Pancreas (tissue), 10 donors: ENCODE measurements around the gene CRYBB1. TPM values are rescaled to one million over a fixed set of nuclear protein-coding genes. Genes with fewer than 3 reads are reported as not detected.

Experiments used
- ATAC-seq, 4 donors: fragments of 200-7000 bp; cut with Tn5 transposase; one replicate each; pipeline versions ENCODE4 v1.8.0 to v1.9.1; 2020; ENCODE audit warnings: mild to moderate bottlenecking in 4 of 4, moderate library complexity in 4 of 4
- DNase-seq, 6 donors: peaks; one replicate each; pipeline ENCODE4 v3.0.0-alpha.2; 2020
- FAIRE-seq: peaks from 2 replicates; lab custom pipeline; 2012; peaks lifted over from hg19 to GRCh38; lab: Jason Lieb, UNC
- H3K27ac ChIP-seq, 4 donors: fragments of 200-600 bp; sonication (generic); 1 replicate in 3 of 4; 2 replicates in 1 of 4; pipeline versions ENCODE4 v1.5.0 to v1.8.0; 2020
- H3K27me3 ChIP-seq, 4 donors: fragments of 200-600 bp; one replicate each; pipeline ENCODE4 v1.8.0; 2021
- H3K36me3 ChIP-seq, 3 donors: fragments of 200-600 bp; sonication (generic) in 1 of 3; one replicate each; pipeline versions ENCODE4 v1.5.0 to v1.8.0; 2020 to 2021
- H3K4me1 ChIP-seq, 3 donors: fragments of 200-600 bp; one replicate each; pipeline ENCODE4 v1.8.0; 2021
- H3K4me3 ChIP-seq, 4 donors: fragments of 200-600 bp; sonication (generic) in 2 of 4; one replicate each; pipeline versions ENCODE4 v1.5.0 to v1.8.0; 2020 to 2021
- H3K9me3 ChIP-seq, 4 donors: fragments of 200-600 bp; one replicate each; pipeline ENCODE4 v1.8.0; 2021
- WGBS, 2 donors: extraction: QIAGEN DNeasy Blood & Tissue Kit; methylation state at CpG; one replicate each; pipeline ENCODE4 v1.1.7; 2013; 5-methylcytosine and 5-hydroxymethylcytosine counted together
- intact Hi-C, 3 donors: fragments of 100-400 bp; cut with DNase I; formaldehyde crosslinking; loops; one replicate each; pipeline versions ENCODE4 v1.11.1 to v1.14.2; 2022
- polyA plus RNA-seq, 2 donors: library from polyadenylated mRNA; stranded (reverse); fragments of 200-250 nt; gene quantifications; one replicate each; pipeline ENCODE4 v1.2.3, GENCODE V29; 2013
- total RNA-seq, 6 donors: library from RNA; stranded (reverse); fragmentation: NEBNext Ultra II Directional in 4 of 6; extraction: Animal tissue kit (Norgen Biotek cat#: 25700) in 4 of 6; gene quantifications; one replicate each; pipeline versions ENCODE4 v1.2.1 to v1.2.4, GENCODE V29; 2021 to 2023
- TF ChIP-seq, protein P1 (sequence below), 4 donors: fragments of 200-600 bp; sonication (generic) in 3 of 4; IDR thresholded peaks; one replicate each; pipeline versions ENCODE4 v1.5.0 to v1.8.0; 2021; ENCODE audit warnings: antibody characterized with exemption in 4 of 4
- donor health status: healthy with polysubstance abuse.
- donor health status: DM: no; HTN: no; CAD: no; lungs with moderate emphysema.
- donor health status: DM: no; HTN: no; CAD: no.
- donor health status: control.
- donor health status: control.
- donor health status: Bipolar disorder and iron deficiency.
- donor health status: DM: yes; HTN: yes; CAD: no.
- donor health status: DM: no; HTN: no; CAD: no.
- donor health status: DM: no; HTN: no; CAD: no.
- donor health status: DM: yes; HTN: yes; CAD: no.

The CRYBB1 gene
- total and polyA plus RNA-seq, 8 donors: 0.14 to 0.66 (median 0.34) TPM; not detected in 3

DNA sequence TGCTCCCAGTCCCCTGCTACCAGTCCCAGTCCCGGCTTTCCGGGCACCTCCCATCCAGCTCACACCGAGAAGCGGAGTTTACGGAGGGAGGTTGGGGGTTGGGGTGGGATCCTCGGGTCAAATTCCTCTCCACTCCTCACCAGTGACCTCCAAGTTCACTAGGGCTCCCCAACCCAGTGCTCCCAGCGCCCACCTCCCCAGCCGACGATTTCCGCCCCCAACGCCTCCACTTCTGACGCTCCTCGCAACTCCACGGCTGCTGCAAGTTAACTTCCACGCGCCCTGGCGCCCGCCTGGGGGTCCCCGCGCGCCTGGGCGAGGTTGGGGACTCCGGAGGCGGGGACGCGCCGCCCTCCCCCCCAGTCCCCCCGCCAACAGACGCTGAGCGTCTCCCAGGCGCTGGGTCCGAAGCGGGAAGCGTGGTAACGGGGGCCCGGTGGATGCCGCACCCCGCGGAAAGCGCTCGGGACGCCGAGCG is 28.4 kb downstream of the CRYBB1 start:
- TF ChIP-seq, protein P1, sequence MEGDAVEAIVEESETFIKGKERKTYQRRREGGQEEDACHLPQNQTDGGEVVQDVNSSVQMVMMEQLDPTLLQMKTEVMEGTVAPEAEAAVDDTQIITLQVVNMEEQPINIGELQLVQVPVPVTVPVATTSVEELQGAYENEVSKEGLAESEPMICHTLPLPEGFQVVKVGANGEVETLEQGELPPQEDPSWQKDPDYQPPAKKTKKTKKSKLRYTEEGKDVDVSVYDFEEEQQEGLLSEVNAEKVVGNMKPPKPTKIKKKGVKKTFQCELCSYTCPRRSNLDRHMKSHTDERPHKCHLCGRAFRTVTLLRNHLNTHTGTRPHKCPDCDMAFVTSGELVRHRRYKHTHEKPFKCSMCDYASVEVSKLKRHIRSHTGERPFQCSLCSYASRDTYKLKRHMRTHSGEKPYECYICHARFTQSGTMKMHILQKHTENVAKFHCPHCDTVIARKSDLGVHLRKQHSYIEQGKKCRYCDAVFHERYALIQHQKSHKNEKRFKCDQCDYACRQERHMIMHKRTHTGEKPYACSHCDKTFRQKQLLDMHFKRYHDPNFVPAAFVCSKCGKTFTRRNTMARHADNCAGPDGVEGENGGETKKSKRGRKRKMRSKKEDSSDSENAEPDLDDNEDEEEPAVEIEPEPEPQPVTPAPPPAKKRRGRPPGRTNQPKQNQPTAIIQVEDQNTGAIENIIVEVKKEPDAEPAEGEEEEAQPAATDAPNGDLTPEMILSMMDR (IDR thresholded peaks at IDR 0.05): no peak
- WGBS, 2 donors: 0% methylated on average over 39 to 44 of the region's 44 CpGs
- intact Hi-C loops: no loop called here

DNA sequence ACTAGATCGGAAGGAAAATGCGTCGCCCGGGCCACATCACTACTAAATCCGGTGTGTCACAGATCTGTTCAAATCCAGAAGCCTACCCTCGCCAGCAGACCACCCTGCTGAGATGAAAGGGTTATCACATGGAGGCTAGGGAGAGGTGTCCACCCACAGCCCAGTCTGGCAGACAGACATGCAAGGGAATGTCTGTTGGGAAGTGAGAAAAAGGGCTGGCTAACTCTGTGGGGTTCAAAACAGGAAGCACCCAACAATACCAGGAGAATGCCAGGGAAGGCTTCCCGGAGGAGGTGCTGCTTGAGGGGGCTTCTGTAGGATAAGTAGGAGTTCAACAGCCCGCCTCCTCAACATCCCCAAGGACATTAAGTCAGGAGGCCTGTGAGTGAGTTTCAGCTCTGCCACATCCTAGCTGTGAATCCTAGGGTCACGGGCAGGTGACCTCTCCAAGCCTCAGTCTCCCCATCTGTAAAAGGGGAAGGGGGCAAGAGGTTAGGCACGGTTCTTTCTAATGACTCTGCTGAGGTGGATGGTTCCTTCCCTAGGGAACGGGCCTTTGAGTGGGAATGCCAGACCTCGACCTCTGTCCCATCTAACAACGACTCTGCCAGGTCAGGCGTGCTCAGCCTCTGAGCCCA is 29.0 kb downstream of the CRYBB1 start:
- ATAC-seq (no peak), DNase-seq (no peak), FAIRE-seq (no peak)
- Histone ChIP-seq H3K27me3 (no peaks in the 10 kb centered on the region), H3K27ac (peak overlapping the region in 2 of 4 donors; percentile 67 to 85), H3K4me3 (peak overlapping the region; percentile 75 to 95 (median 91)), H3K9me3 (no peaks in the 10 kb centered on the region), H3K4me1 (peaks cover 0 to 17% (median 0%) of the 10 kb centered on the region in 3 donors), H3K36me3 (no peaks in the 10 kb centered on the region)
- TF ChIP-seq, protein P1 (IDR thresholded peaks at IDR 0.05): no peak
- intact Hi-C loops: no loop called here
- WGBS, 2 donors: 62 to 64% methylated on average over 14 of the region's 14 CpGs

More for the DNA sequence above, 28.4 kb downstream of the CRYBB1 start:
- FAIRE-seq: no peak
- H3K4me1 ChIP-seq: peaks cover 0 to 17% (median 0%) of the 10 kb centered on the region in 3 donors
- H3K4me3 ChIP-seq: peak overlapping the region; percentile 75 to 95 (median 91)
- H3K36me3 ChIP-seq: no peaks in the 10 kb centered on the region
- no peaks in the 10 kb centered on the region for H3K9me3 ChIP-seq
- ATAC-seq: peak; percentile 35 to 59 (median 50)
- DNase-seq: peak in 5 of 6 donors; percentile 41 to 69 (median 47)
- peak overlapping the region in 3 of 4 donors; percentile 46 to 85 (median 67) for H3K27ac ChIP-seq
- no peaks in the 10 kb centered on the region for H3K27me3 ChIP-seq

DNA sequence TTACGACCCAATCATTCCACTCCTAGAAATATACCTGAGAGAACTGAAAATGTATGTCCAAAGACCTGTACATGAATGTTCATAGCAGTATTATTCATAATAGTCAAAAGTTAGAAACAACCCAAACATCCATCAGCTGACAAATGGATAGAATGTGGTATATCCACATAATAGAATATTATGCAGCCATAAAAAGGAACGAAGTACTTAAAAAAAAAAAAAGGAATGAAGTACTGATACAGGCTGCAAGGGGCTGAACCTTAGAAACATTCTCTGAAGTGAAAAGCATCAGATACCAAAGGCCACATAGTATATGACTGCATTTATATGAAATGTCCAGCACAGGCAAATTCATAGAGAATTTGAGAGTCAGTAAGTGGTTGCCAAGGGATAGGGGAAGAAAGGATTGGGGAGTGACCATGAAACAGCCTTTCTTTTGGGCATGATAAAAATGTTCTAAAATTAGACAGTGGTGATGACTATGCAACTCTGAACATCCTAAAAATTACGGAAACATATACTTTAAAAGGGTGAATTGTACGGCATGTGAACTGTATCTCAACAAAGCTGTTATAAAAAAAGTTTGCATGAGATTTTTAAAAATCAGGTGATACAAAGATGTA is 29.7 kb downstream of the CRYBB1 start:
- no peak for FAIRE-seq
- 93 to 99% methylated on average over 4 of the region's 4 CpGs for WGBS, 2 donors

DNA sequence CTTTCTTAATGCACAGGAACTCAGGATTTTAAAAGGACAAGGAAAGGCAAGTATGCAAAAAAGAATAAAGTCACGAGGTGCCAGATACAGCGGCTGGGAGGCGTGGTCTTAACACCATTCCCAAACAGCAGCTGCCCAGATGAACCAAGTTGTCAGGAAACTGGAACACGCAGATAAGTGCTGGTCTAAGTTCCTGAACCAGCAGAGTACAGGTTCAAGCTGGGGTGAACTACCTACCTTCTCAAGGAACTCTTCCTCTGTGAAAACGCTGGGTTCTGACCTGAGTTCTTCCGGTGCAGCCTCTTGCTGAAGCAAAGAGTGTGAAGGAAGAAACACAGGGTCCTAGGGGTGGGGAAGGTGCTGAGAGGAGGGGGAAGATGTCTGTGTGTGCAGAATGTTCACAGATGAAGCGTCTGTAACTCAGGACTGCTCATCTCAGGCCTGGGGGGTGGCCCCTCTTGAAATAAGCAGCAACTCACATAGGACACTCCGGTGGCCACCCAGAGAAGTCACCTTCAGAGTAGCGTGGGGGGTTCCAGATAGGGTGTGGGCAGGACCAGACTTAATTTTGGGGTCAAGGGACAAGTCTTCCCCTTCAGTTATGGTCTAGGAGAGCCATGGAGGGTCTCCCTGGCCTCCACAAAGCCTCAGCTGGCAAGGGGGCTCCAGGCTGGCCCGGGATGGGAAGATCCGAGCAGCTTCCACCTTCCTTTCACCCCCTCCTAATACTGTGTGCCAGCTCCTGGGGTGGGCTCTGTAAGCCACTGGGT is 31.1 kb downstream of the CRYBB1 start:
- no peaks in the 10 kb centered on the region for H3K9me3 ChIP-seq
- H3K4me1 ChIP-seq: peaks cover 0 to 17% (median 0%) of the 10 kb centered on the region in 3 donors
- no peak for DNase-seq
- ATAC-seq: no peak
- 76 to 78% methylated on average over 11 of the region's 11 CpGs for WGBS, 2 donors
- intact Hi-C loops: no loop called here
- no peaks in the 10 kb centered on the region for H3K36me3 ChIP-seq
- H3K27ac ChIP-seq: no peak overlapping the region
- TF ChIP-seq, protein P1 (IDR thresholded peaks at IDR 0.05): no peak
- FAIRE-seq: no peak
- no peak overlapping the region for H3K4me3 ChIP-seq
- no peaks in the 10 kb centered on the region for H3K27me3 ChIP-seq

More for the DNA sequence above, 29.7 kb downstream of the CRYBB1 start:
- H3K36me3 ChIP-seq: no peaks in the 10 kb centered on the region
- no peak overlapping the region for H3K27ac ChIP-seq
- H3K27me3 ChIP-seq: no peaks in the 10 kb centered on the region
- H3K4me1 ChIP-seq: peaks cover 0 to 17% (median 0%) of the 10 kb centered on the region in 3 donors
- TF ChIP-seq, protein P1 (IDR thresholded peaks at IDR 0.05): no peak
- ATAC-seq (no peak), DNase-seq (no peak)
- no peaks in the 10 kb centered on the region for H3K9me3 ChIP-seq
- intact Hi-C loops: no loop called here
- no peak overlapping the region for H3K4me3 ChIP-seq
